IMR-90 (cell line): ENCODE results near the gene LRPPRC. TPM values are rescaled to one million over a fixed set of nuclear protein-coding genes. Genes with fewer than 3 reads are reported as not detected.

Experiments used
- ATAC-seq: fragments of 200-7000 bp; cut with Tn5 transposase; 2 replicates; pipeline ENCODE4 v1.9.1; 2020; ENCODE audit warnings: low read depth, mild to moderate bottlenecking, moderate library complexity
- BruUV-seq: library from RNA; stranded (reverse); fragments of 400-500 nt; replicated peaks from 2 replicates; lab custom pipeline; 2021; lab: Mats Ljungman, UMichigan
- CTCF ChIA-PET: fragments of 300-600 bp; formaldehyde crosslinking; extraction: SDS; loops from one replicate; lab custom pipeline; 2021; ENCODE audit warnings: antibody characterized with exemption; lab: Yijun Ruan, JAX
- POLR2A ChIA-PET: fragments of 300-600 bp; sonication (Branson Sonifier 250); formaldehyde crosslinking; loops from one replicate; lab custom pipeline; 2022; ENCODE audit warnings: antibody characterized with exemption; ENCODE audit not compliant: unreplicated experiment; lab: Charles Lee
- DNase-seq: peaks from one replicate; pipeline ENCODE4 v3.0.0; 2013
- H2AFZ ChIP-seq: replicated peaks from 2 replicates; pipeline ENCODE3; 2013; ENCODE audit warnings: low read length, mild to moderate bottlenecking; ENCODE audit not compliant: poor library complexity
- H2AK5ac ChIP-seq: 2 replicates; pipeline ENCODE4 v1.6.1; 2013; ENCODE audit warnings: low read depth, low read length, inconsistent platforms
- H2AK9ac ChIP-seq: replicated peaks from 2 replicates; pipeline ENCODE3; 2013; ENCODE audit warnings: mild to moderate bottlenecking, low read depth, low read length, moderate library complexity; ENCODE audit not compliant: poor library complexity
- H2BK120ac ChIP-seq: 2 replicates; pipeline ENCODE4 v1.6.1; 2013; ENCODE audit warnings: low read depth, low read length, inconsistent platforms
- H2BK15ac ChIP-seq: 3 replicates; pipeline ENCODE4 v1.6.1; 2013; ENCODE audit warnings: low read depth, low read length, inconsistent platforms
- H2BK20ac ChIP-seq: 2 replicates; pipeline ENCODE4 v1.6.1; 2013; ENCODE audit warnings: low read depth, mild to moderate bottlenecking, inconsistent platforms, low read length, moderate library complexity
- H2BK5ac ChIP-seq: 2 replicates; pipeline ENCODE4 v1.6.1; 2013; ENCODE audit warnings: mild to moderate bottlenecking, low read depth, low read length, inconsistent platforms; ENCODE audit not compliant: poor library complexity, severe bottlenecking
- H3K14ac ChIP-seq: replicated peaks from 2 replicates; pipeline ENCODE4 v1.6.1; 2013; ENCODE audit warnings: low read depth, low read length, inconsistent platforms
- H3K18ac ChIP-seq: 2 replicates; pipeline ENCODE4 v1.6.1; 2013; ENCODE audit warnings: low read depth, low read length, control low read depth
- H3K23ac ChIP-seq: 2 replicates; pipeline ENCODE4 v1.6.1; 2013; ENCODE audit warnings: low read depth, low read length, inconsistent platforms
- H3K27ac ChIP-seq: 2 replicates; pipeline ENCODE4 v1.5.1; 2013; ENCODE audit warnings: mild to moderate bottlenecking, control low read depth, low read length; ENCODE audit not compliant: insufficient read depth
- H3K27me3 ChIP-seq: 2 replicates; pipeline ENCODE4 v1.6.1; 2013; ENCODE audit warnings: low read length; ENCODE audit not compliant: control insufficient read depth, insufficient read depth
- H3K36me3 ChIP-seq: 2 replicates; pipeline ENCODE4 v1.6.1; 2013; ENCODE audit warnings: low read length, mixed read lengths; ENCODE audit not compliant: control insufficient read depth, insufficient read depth
- H3K4ac ChIP-seq: 2 replicates; pipeline ENCODE4 v1.6.1; 2013; ENCODE audit warnings: low read depth, low read length, inconsistent platforms
- H3K4me1 ChIP-seq: 2 replicates; pipeline ENCODE4 v1.6.1; 2013; ENCODE audit warnings: low read length, mixed read lengths; ENCODE audit not compliant: control insufficient read depth, insufficient read depth
- H3K4me2 ChIP-seq: 2 replicates; pipeline ENCODE4 v1.6.1; 2013; ENCODE audit warnings: low read depth, mild to moderate bottlenecking, control low read depth, low read length, moderate library complexity
- H3K4me3 ChIP-seq: 2 replicates; pipeline ENCODE4 v1.5.1; 2013; ENCODE audit warnings: low read depth, mild to moderate bottlenecking, control low read depth, low read length, moderate library complexity; ENCODE audit not compliant: insufficient read depth
- H3K56ac ChIP-seq: 2 replicates; pipeline ENCODE4 v1.6.1; 2013; ENCODE audit warnings: low read length, inconsistent platforms; ENCODE audit not compliant: insufficient read depth; ENCODE audit errors: extremely low read depth
- H3K79me1 ChIP-seq, 2 experiments: 2 replicates each; pipeline ENCODE4 v1.6.1; 2013; ENCODE audit warnings: low read length in 2 of 2, inconsistent platforms in 1 of 2, low read depth in 1 of 2
- H3K9ac ChIP-seq: 2 replicates; pipeline ENCODE4 v1.6.1; 2013; ENCODE audit warnings: low read depth, low read length, control low read depth
- H3K9me1 ChIP-seq: 2 replicates; pipeline ENCODE4 v1.6.1; 2013; ENCODE audit warnings: low read length, inconsistent platforms; ENCODE audit not compliant: insufficient read depth
- H3K9me3 ChIP-seq: 2 replicates; pipeline ENCODE4 v1.6.1; 2013; ENCODE audit warnings: low read length; ENCODE audit not compliant: control insufficient read depth, insufficient read depth
- H4K20me1 ChIP-seq: 2 replicates; pipeline ENCODE4 v1.6.1; 2013; ENCODE audit warnings: low read length, inconsistent platforms; ENCODE audit not compliant: insufficient read depth
- H4K5ac ChIP-seq: 2 replicates; pipeline ENCODE4 v1.6.1; 2013; ENCODE audit warnings: mild to moderate bottlenecking, low read depth, low read length, control low read depth
- H4K8ac ChIP-seq, 2 experiments: 2 replicates each; pipeline ENCODE4 v1.6.1; 2013; ENCODE audit warnings: low read depth in 2 of 2, low read length in 2 of 2, control low read depth in 1 of 2, inconsistent platforms in 1 of 2
- H4K91ac ChIP-seq: 2 replicates; pipeline ENCODE4 v1.6.1; 2013; ENCODE audit warnings: low read depth, low read length, inconsistent platforms; ENCODE audit not compliant: insufficient read depth
- CEBPB ChIP-seq: IDR thresholded peaks from 2 replicates; pipeline ENCODE4 v1.6.1; 2012; ENCODE audit warnings: low read depth, low read length, improper control_type of control experiment
- CHD1 ChIP-seq: IDR thresholded peaks from 2 replicates; pipeline ENCODE4 v1.6.1; 2012; ENCODE audit warnings: low read depth, low read length, improper control_type of control experiment
- POLR2A ChIP-seq: IDR thresholded peaks from 2 replicates; pipeline ENCODE4 v1.6.1; 2012; ENCODE audit warnings: mild to moderate bottlenecking, low read depth, low read length
- WGBS, 2 experiments: methylation state at CpG; one replicate each; pipeline versions ENCODE4 v1.1.5 to v1.1.7; 2013; ENCODE audit warnings: missing lambda C conversion rate in 2 of 2; ENCODE audit not compliant: insufficient read length in 1 of 2; ENCODE audit errors: extremely low coverage in 2 of 2; 5-methylcytosine and 5-hydroxymethylcytosine counted together
- dilution Hi-C: fragments of 300-500 bp; cut with HindIII; formaldehyde crosslinking; loops from one replicate; pipeline ENCODE4 v1.14.3; 2018; ENCODE audit warnings: low sequenced_read_pairs; ENCODE audit not compliant: unreplicated experiment
- in situ Hi-C: fragments of 300-500 bp; cut with MboI; formaldehyde crosslinking; loops from 3 replicates; pipeline ENCODE4 v1.14.3; 2019; ENCODE audit warnings: low sequenced_read_pairs, inconsistent platforms, mixed read lengths
- intact Hi-C: fragments of 100-400 bp; cut with micrococcal nuclease; formaldehyde crosslinking; loops from 2 replicates; pipeline ENCODE4 v1.10.0; 2022
- microRNA-seq, 2 experiments: library from miRNA; stranded (forward) in 1 of 2; unstranded in 1 of 2; fragments of 10-50 nt in 1 of 2; fragments of <30 nt in 1 of 2; gene quantifications in 1 of 2; microRNA quantifications in 1 of 2; one replicate each; pipeline versions ENCODE3 to v1.1.0; 2013 to 2020; ENCODE audit not compliant: insufficient read depth in 1 of 2, insufficient read length in 1 of 2, unreplicated experiment in 1 of 2
- polyA plus RNA-seq, 3 experiments: library from polyadenylated mRNA; depleted of rRNA; stranded (reverse); fragments of >200 nt; gene quantifications; 2 replicates each; pipeline ENCODE4 v1.2.3, GENCODE V29; 2012; ENCODE audit warnings: low replicate concordance in 1 of 3
- small RNA-seq, 5 experiments: library from RNA; depleted of rRNA; stranded (forward); fragments of <200 nt; gene quantifications; one replicate each; pipeline ENCODE3, GENCODE V24; 2012
- total RNA-seq: library from RNA; depleted of rRNA; stranded (reverse); fragments of >200 nt; gene quantifications from 2 replicates; pipeline ENCODE4 v1.2.3, GENCODE V29; 2012; rRNA removed

Gene LRPPRC
- total and polyA plus RNA-seq, 2 of the 4 experiments (the other 2 are of a cell fraction) = 30.4 to 36.0 TPM

DNA sequence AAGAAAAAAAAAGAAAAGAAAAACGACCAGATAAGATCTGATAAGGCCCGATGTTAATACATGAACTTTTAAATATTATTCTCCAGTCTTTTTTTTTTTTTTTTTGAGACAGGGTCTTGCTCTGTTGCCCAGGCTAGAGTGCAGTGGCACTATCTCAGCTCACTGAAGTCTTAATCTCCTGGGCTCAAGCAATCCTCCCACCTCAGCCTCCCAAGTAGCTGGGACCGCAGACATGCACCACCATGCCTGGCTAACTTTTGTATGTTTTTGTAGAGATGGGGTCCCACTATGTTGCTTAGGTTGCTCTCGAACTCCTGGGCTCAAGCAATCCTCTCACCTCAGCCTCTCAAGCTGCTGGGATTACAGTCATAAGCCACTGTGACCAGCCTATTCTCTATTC lies 158.8 kb downstream of the LRPPRC start:
- CTCF ChIA-PET = interaction anchor here (0.6 kb wide), 1 partner anchor 10 kb away, joined by 3 read pairs; no protein-coding TSS in a partner anchor
- H4K20me1 ChIP-seq = no peaks in the 10 kb centered on the region
- H3K27ac ChIP-seq = no peak overlapping the region
- H3K9me3 ChIP-seq = no peaks in the 10 kb centered on the region
- no peak overlapping the region for H2AK5ac ChIP-seq
- ATAC-seq = no peak
- H3K14ac ChIP-seq = no peak overlapping the region
- no peaks in the 10 kb centered on the region for H3K79me1 ChIP-seq
- no peak overlapping the region for H2BK5ac ChIP-seq
- no peak overlapping the region for H3K56ac ChIP-seq
- TF ChIP-seq POLR2A (no peak), CHD1 (no peak), CEBPB (no peak)
- H2AK9ac ChIP-seq = no peak overlapping the region
- H3K27me3 ChIP-seq = peaks cover 52% of the 10 kb centered on the region
- no peak overlapping the region for H3K9ac ChIP-seq
- H2BK20ac ChIP-seq = no peak overlapping the region
- no peak overlapping the region for H4K5ac ChIP-seq
- H2BK120ac ChIP-seq = no peak overlapping the region
- intact Hi-C loops (no loop called here), dilution Hi-C loops (no loop called here), in situ Hi-C loops (no loop called here)
- POLR2A ChIA-PET = no interaction called here
- no TSS peak for BruUV-seq
- H2BK15ac ChIP-seq = no peak overlapping the region
- H3K4me1 ChIP-seq = no peaks in the 10 kb centered on the region; the same call in 1 of the 2 replicates
- no peak overlapping the region for H3K4me3 ChIP-seq
- no peaks in the 10 kb centered on the region for H3K9me1 ChIP-seq
- no peak overlapping the region for H4K91ac ChIP-seq
- no peak overlapping the region for H3K4me2 ChIP-seq
- no peak overlapping the region for H3K4ac ChIP-seq
- no peak overlapping the region for H3K23ac ChIP-seq
- H3K36me3 ChIP-seq = no peaks in the 10 kb centered on the region
- DNase-seq = no peak
- WGBS, 2 experiments = no CpG with 5 or more reads among the region's 4 CpGs
- no peak overlapping the region for H4K8ac ChIP-seq
- H3K18ac ChIP-seq = no peak overlapping the region
- H2AFZ ChIP-seq = no peak overlapping the region

Small RNA genes lying within 50 kb of the gene (microRNA-seq; reads per million reads assigned to microRNA genes)
- not detected for gene RN7SL455P (ENCODE audit: insufficient read depth, insufficient read length)
- not detected for gene RNU6-1048P (ENCODE audit: insufficient read depth, insufficient read length)

Small RNA genes lying within 50 kb of the gene (small RNA-seq; reads per million reads assigned to genes)
- gene RN7SL455P (0 reads per million in 5 experiments), gene RNU6-1048P (0 to 0.60 (median 0) reads per million in 5 experiments)

Other genes starting within 250 kb of the LRPPRC start
- gene DYNC2LI1, start 221.9 kb downstream of the LRPPRC start, total RNA-seq = 5.2 and 11.7 TPM in 2 replicates
- 8.1 and 10.4 TPM in 2 replicates for gene DYNC2LI1, start 221.9 kb downstream of the LRPPRC start, polyA plus RNA-seq (2012; rRNA removed)
- gene ABCG5, start 157.2 kb downstream of the LRPPRC start, total RNA-seq = not detected in 2 replicates
- gene ABCG5, start 157.2 kb downstream of the LRPPRC start, polyA plus RNA-seq (2012; rRNA removed) = not detected in 2 replicates
- gene ABCG8, start 157.0 kb downstream of the LRPPRC start, total RNA-seq = not detected in 2 replicates
- not detected in 2 replicates for gene ABCG8, start 157.0 kb downstream of the LRPPRC start, polyA plus RNA-seq (2012; rRNA removed)
- 14.7 and 25.6 TPM in 2 replicates for gene PPM1B, start 172.9 kb upstream of the LRPPRC start, total RNA-seq
- 9.0 and 13.4 TPM in 2 replicates for gene PPM1B, start 172.9 kb upstream of the LRPPRC start, polyA plus RNA-seq (2012; rRNA removed)